NCI-H510A treated with DMSO at 0.1 percent for 48 hours (cell line): ENCODE measurements around the gene GIPC1.

Source experiments
- DNase-seq: peaks from one replicate; lab custom pipeline; 2025; lab: John Stamatoyannopoulos, UW

GIPC1 gene

GRCh38 chr19:14494411-14494810 is 1.5 kb downstream of the GIPC1 start:
- DNase-seq: no peak

DNA sequence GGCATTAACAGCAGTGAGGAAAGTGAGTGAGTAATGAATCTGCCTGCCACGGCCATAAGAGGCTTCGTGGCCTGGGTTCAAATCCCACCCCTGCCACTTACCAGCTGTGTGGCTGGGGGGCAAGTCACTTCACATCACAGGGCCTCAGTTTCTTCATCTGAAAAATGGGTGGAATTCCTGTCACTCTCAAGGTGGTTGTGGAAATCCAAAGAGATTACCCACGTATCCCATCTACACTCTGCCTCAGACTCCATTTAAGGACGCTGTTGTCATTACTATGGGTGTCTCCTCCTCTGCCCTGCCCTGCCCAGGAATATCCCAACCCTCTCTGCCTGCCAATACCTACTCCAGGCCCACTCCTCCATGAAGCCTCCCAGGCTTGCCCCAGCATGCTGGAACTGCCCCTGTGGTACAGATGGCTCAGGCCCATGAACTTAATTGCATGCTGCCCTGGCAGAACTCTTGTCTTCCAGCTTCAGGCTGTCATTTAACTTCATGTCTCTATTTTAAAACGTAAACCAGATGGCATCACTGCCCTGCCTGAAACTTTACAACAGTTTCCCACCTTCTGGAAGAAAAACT is 3.1 kb downstream of the GIPC1 start:
- DNase-seq: no peak

DNA sequence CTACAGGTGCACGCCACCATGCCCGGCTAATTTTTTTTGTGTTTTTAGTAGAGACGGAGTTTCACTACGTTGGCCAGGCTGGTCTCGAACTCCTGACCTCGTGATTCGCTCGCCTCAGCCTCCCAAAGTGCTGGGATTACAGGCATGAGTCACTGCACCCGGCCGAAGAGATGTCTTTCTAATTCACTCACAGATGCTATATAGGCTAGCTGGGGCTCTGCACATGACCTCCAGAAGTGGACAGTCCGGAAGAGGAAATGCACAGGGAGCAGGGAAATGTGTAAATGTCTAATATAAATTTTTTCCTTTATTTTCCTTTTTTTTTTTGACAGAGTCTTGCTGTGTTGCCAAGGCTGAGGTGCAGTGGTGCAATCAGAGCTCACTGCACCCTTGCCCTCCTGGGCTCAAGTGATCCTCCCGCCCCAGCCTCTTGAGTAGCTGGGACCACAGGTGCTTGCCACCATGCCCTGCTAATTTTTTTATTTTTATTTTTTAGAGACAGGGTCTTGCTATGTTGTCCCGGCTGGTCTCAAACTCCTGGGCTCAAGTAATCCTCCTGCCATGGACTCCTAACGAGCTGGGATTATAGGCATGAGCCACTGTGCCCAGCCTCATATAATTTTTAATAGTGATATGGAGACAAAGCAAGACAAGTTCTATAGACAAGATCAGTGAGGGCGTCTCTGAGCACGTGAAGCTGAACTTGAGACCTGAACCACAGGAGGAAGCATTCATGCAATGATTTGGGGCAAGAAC is 8.4 kb downstream of the GIPC1 start:
- no peak for DNase-seq

DNA sequence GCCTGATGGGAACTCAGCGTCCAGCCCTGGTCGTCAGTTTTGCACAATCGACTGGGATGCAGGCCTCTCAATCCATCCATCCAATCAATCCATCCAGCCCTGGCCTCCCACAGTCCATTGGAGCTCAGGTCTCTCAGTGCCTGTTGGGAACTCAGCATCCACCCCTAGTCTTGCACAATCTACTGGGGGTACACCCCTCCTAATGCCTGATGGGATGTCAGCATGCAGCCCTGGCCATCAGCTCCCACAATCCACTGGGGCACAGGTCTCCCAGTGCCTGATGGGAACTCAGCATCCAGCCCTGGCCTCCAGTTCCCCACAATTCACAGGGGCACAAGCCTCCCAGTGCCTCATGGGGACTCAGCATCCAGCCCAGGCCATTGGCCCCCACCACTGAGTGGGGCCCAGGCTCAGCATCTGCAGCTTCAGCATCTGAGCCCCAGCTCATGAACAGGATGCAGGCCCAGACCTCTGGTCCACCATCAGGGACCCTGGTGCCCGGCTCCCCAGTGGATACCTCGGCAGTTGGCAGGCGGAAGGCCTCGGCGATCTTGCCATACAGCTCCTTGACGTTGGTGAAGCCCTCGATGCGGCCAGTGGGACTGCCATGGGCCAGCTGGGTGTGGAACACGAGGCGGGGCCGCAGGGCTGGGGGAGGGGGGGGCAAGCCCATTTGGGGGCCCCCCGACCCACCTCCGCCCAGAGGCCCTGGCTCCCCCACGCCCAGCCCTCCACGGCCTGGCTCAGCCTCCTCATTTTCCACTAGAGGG is 13.6 kb downstream of the GIPC1 start:
- no peak for DNase-seq

GRCh38 chr19:14480700-14481079 is 15.2 kb downstream of the GIPC1 start:
- no peak for DNase-seq

GRCh38 chr19:14479975-14480699 is 15.8 kb downstream of the GIPC1 start:
- DNase-seq: no peak

DNA sequence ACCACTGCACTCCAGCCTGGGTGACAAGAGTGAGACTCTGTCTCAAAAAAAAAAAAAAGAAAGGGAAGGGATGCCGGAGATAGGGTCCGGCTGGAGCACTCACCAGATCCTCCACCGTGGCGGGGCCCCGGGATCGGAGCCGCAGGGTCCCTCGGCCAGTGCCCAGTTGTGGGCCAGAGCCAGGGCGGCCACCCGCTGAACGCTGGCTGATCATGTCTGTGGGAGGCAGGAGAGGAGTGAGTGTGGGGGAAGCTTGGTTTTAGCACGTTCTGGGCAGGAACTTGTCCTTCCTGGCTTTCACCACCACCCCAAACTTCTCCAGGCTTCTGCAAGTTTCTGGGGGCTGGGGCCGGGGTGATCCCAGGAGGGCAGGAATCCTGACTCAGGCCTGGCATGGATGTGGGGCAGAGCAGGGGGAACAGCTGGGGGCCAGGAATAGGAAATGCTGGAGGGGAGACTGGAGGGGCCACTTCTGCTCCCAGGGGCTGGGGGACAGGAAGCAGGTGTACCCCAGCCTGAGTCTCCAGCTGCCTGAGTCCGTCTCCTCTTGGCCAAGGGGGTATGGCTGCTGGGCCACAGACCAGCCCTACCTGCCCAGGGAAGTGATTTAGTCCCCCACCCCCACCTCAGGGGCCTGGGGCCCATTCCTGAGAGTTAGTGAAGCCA is 16.5 kb downstream of the GIPC1 start:
- DNase-seq: no peak

GRCh38 chr19:14478113-14478545 is 17.8 kb downstream of the GIPC1 start:
- DNase-seq: no peak

- no peak for DNase-seq
Observed at GRCh38 chr19:14477418-14478112, 18.4 kb downstream of the GIPC1 start.

- DNase-seq: no peak
Observed at GRCh38 chr19:14476673-14477401, 19.1 kb downstream of the GIPC1 start.

- DNase-seq: no peak
Observed at GRCh38 chr19:14476327-14476672, 19.6 kb downstream of the GIPC1 start.

DNA sequence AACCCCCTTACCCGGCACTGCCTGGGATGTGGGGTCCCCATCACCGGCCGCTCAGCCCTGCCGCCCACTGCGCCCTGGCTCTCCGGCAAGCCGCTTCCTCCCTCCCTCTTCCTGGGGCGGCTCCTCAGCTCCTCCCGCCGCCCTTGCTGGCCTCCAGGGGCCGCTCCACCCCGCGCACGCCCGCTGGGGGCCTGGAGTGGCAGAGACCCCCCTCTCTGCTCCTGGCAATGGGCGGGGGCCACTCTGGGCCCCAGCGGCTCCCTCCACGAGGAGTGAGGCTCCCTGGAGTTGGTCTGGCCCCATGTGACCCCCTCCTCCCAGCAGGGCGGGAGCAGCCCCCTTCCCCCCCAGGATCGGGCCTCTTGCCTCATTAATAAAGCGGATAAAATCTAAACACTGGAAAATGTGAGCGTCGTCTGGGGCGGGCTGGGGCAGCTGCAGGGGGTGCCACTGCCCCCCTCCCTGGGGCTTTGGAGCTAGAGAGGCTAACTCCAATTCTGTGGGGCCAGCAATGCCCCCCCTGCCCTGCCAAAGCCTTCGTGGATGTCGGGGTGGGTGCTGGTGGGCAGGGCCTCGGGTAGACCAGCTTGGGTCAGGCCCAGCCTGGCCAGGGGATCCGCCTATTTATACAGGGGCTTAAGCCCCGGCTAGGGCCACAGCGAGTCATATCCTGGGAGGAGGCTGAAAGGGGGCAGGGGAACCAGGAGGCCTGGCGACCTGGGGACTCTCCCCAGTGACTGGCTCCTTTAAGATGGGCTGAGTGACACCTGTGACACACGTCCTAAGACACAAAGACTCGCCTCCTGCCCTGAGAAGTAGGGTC is 20.5 kb downstream of the GIPC1 start, which contains the start of gene PTGER1:
Gene PTGER1, minus strand, starts transcription at position 104 of the 823 bp plus-strand sequence. CDS start 1,034 bp downstream, outside the sequence.
- DNase-seq: no peak

DNA sequence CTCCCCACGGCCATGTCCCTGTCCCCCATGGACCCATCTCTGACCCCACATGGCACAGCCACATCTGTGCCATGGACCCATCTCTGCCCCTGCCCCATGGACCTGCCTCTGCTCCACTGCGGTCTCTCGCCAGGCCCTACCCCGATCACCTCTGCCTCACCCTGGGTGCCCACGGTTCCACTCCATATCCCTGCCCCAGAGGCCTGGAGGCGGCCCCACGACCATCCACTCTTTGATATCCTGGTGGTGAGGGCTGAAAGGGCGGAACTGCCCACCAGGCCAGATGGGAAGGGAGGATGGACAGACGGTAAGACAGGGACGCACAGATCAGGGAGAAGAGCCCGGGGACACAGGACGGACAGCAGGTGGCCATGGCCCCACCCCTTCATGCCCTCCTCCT is 21.1 kb downstream of the GIPC1 start:
- no peak for DNase-seq

DNA sequence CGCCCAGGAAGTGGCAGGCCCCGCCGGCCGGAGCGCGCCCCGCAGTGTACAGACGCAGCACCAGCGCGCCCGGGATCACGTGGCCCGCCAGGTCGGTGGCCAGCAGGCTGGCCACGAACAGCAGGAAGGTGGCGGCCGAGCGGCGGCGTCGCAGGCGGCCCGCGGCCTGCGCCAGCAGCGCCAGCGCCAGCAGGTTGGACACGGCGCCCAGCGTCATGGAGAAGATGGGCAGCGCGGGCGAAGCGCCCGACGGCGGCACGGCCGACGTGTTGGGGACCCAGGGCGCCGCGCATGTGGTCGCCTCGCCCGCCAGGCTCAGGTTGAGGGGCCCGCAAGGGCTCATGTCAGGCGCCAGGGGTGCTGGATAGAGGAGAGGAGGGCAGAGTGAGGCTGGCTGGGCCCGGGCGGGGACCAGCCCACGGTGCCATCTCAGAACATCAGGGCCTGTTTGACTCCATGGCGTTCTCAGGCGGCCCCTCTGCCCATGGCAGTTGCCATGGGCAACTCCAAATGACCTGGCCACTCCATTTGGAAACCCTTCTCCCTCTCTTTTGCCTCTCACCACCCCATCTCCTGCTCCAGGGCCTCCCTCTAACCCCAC is 21.8 kb downstream of the GIPC1 start:
- DNase-seq: no peak

GRCh38 chr19:14473073-14473977 is 22.6 kb downstream of the GIPC1 start:
- no peak for DNase-seq

GRCh38 chr19:14472202-14472938 is 23.6 kb downstream of the GIPC1 start:
- DNase-seq: peak; percentile 69

GRCh38 chr19:14471436-14472187 is 24.3 kb downstream of the GIPC1 start:
- no peak for DNase-seq
